ENCODE measurements around the gene PDYN. TPM values are rescaled to one million over a fixed set of nuclear protein-coding genes. Genes with fewer than 3 reads are reported as not detected.

Gene PDYN
- total and polyA plus RNA-seq, 10 of the 15 experiments (the other 5 are each of a cell fraction or from before 2014, with no cell fraction given) = not detected

GRCh38 chr20:1958426-1958825 is 35.4 kb downstream of the PDYN start:
- Histone ChIP-seq H3K79me2 (ENCODE audit: control insufficient read depth, insufficient read depth, low read length) (no peaks in the 10 kb centered on the region), H3K27ac (ENCODE audit: control insufficient read depth, insufficient read depth) (no peak overlapping the region), H2AFZ (ENCODE audit: control insufficient read depth, low read depth, low read length) (no peak overlapping the region), H3K4me2 (ENCODE audit: control insufficient read depth, insufficient read depth) (no peak overlapping the region), H3K36me3 (ENCODE audit: control insufficient read depth in 2 of 2, insufficient read depth in 2 of 2, low read length in 1 of 2) (no peaks in the 10 kb centered on the region), H3K4me1 (ENCODE audit: control insufficient read depth, insufficient read depth, low read length) (peaks cover 9% of the 10 kb centered on the region), H4K20me1 (ENCODE audit: control insufficient read depth, insufficient read depth) (no peaks in the 10 kb centered on the region), H3K27me3 (replicated peaks in 1 of 2; ENCODE audit: control insufficient read depth in 2 of 2, insufficient read depth in 2 of 2, low read length in 1 of 2) (peaks cover 0 to 3% of the 10 kb centered on the region in 2 experiments; a peak in 1 of 4 replicates), H3K4me3 (no peak overlapping the region), H3K9me3 (replicated peaks; ENCODE audit: control insufficient read depth, insufficient read depth, low read length) (no peaks in the 10 kb centered on the region), H3K9ac (ENCODE audit: control insufficient read depth, insufficient read depth, low read length) (no peak overlapping the region)
- intact Hi-C loops (cut with micrococcal nuclease; ENCODE audit: unreplicated experiment) (no loop called here), in situ Hi-C loops (cut with MboI) (no loop called here)
- 46% methylated on average over 2 of the region's 2 CpGs for WGBS (ENCODE audit: insufficient coverage, insufficient replicate concordance, low lambda C conversion rate, missing lambda C conversion rate)
- CTCF ChIA-PET = interaction anchor here (1.0 kb wide), 2 partner anchors 14 to 193 kb away, joined by 3 read pairs; no protein-coding TSS in a partner anchor
- FAIRE-seq (no peak), DNase-seq (ENCODE audit: low read depth, low spot score) (no peak), ATAC-seq (no peak)
- BruUV-seq (replicated peaks) = no TSS peak
- SMC1A ChIA-PET (ENCODE audit: uncharacterized antibody, unreplicated experiment) = interaction anchor here (1.4 kb wide), 1 partner anchor 156 kb away, joined by 6 read pairs; no protein-coding TSS in a partner anchor
- POLR2A ChIA-PET = no interaction called here
- RAD21 ChIA-PET (ENCODE audit: unreplicated experiment) = no interaction called here
- no peak for TF ChIP-seq ZBTB4 (CRISPR knock-in tag; IDR thresholded peaks at IDR 0.05)
- TF ChIP-seq, protein P1, sequence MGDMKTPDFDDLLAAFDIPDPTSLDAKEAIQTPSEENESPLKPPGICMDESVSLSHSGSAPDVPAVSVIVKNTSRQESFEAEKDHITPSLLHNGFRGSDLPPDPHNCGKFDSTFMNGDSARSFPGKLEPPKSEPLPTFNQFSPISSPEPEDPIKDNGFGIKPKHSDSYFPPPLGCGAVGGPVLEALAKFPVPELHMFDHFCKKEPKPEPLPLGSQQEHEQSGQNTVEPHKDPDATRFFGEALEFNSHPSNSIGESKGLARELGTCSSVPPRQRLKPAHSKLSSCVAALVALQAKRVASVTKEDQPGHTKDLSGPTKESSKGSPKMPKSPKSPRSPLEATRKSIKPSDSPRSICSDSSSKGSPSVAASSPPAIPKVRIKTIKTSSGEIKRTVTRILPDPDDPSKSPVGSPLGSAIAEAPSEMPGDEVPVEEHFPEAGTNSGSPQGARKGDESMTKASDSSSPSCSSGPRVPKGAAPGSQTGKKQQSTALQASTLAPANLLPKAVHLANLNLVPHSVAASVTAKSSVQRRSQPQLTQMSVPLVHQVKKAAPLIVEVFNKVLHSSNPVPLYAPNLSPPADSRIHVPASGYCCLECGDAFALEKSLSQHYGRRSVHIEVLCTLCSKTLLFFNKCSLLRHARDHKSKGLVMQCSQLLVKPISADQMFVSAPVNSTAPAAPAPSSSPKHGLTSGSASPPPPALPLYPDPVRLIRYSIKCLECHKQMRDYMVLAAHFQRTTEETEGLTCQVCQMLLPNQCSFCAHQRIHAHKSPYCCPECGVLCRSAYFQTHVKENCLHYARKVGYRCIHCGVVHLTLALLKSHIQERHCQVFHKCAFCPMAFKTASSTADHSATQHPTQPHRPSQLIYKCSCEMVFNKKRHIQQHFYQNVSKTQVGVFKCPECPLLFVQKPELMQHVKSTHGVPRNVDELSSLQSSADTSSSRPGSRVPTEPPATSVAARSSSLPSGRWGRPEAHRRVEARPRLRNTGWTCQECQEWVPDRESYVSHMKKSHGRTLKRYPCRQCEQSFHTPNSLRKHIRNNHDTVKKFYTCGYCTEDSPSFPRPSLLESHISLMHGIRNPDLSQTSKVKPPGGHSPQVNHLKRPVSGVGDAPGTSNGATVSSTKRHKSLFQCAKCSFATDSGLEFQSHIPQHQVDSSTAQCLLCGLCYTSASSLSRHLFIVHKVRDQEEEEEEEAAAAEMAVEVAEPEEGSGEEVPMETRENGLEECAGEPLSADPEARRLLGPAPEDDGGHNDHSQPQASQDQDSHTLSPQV (IDR thresholded peaks at IDR 0.05) = no peak
- TF ChIP-seq NFXL1 (IDR thresholded peaks at IDR 0.05; ENCODE audit: borderline replicate concordance) = no peak
- TF ChIP-seq JUND (IDR thresholded peaks at IDR 0.05; ENCODE audit: low read depth, low read length) = no peak
- TF ChIP-seq TCF7 (IDR thresholded peaks at IDR 0.05; ENCODE audit: borderline replicate concordance) = no peak
- TF ChIP-seq POLR2AphosphoS2 (IDR thresholded peaks at IDR 0.05; ENCODE audit: low read depth, low read length) = no peak
- TF ChIP-seq, protein P2, sequence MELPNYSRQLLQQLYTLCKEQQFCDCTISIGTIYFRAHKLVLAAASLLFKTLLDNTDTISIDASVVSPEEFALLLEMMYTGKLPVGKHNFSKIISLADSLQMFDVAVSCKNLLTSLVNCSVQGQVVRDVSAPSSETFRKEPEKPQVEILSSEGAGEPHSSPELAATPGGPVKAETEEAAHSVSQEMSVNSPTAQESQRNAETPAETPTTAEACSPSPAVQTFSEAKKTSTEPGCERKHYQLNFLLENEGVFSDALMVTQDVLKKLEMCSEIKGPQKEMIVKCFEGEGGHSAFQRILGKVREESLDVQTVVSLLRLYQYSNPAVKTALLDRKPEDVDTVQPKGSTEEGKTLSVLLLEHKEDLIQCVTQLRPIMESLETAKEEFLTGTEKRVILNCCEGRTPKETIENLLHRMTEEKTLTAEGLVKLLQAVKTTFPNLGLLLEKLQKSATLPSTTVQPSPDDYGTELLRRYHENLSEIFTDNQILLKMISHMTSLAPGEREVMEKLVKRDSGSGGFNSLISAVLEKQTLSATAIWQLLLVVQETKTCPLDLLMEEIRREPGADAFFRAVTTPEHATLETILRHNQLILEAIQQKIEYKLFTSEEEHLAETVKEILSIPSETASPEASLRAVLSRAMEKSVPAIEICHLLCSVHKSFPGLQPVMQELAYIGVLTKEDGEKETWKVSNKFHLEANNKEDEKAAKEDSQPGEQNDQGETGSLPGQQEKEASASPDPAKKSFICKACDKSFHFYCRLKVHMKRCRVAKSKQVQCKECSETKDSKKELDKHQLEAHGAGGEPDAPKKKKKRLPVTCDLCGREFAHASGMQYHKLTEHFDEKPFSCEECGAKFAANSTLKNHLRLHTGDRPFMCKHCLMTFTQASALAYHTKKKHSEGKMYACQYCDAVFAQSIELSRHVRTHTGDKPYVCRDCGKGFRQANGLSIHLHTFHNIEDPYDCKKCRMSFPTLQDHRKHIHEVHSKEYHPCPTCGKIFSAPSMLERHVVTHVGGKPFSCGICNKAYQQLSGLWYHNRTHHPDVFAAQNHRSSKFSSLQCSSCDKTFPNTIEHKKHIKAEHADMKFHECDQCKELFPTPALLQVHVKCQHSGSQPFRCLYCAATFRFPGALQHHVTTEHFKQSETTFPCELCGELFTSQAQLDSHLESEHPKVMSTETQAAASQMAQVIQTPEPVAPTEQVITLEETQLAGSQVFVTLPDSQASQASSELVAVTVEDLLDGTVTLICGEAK (IDR thresholded peaks at IDR 0.05; ENCODE audit: borderline replicate concordance) = no peak
- TF ChIP-seq SMAD5 (IDR thresholded peaks at IDR 0.05; ENCODE audit: low read depth) = no peak
- no peak for TF ChIP-seq RCOR1 (conservative IDR thresholded peaks at IDR 0.05; ENCODE audit: low read depth, low read length)
- TF ChIP-seq GABPA (IDR thresholded peaks at IDR 0.05; ENCODE audit: low read depth) = no peak
- no peak for TF ChIP-seq BMI1 (IDR thresholded peaks at IDR 0.05; ENCODE audit: borderline replicate concordance)
- no peak for TF ChIP-seq ATF2 (IDR thresholded peaks at IDR 0.05; ENCODE audit: low read length)

Measured in GM12878 (cell line).